GM12891 (cell line): ENCODE measurements around the gene MED6.

Experiments
- POLR2A ChIP-seq: IDR thresholded peaks from 2 replicates; pipeline ENCODE4 v1.6.1; 2011; ENCODE audit warnings: low read depth, low read length, control low read depth
- POLR2AphosphoS5 ChIP-seq: IDR thresholded peaks from 2 replicates; pipeline ENCODE4 v1.6.1; 2011; ENCODE audit warnings: low read depth, low read length, control low read depth
- POU2F2 ChIP-seq: IDR thresholded peaks from 2 replicates; pipeline ENCODE4 v1.6.1; 2011; ENCODE audit warnings: low read depth, mild to moderate bottlenecking, control low read depth, low read length, moderate library complexity

GRCh38 chr14:70601162-70601561 is 707 bp upstream of the MED6 start:
- TF ChIP-seq POLR2A = no peak
- TF ChIP-seq POU2F2 = no peak
- no peak for TF ChIP-seq POLR2AphosphoS5
